DND-41 (cell line): ENCODE data around the gene GTSE1.

ENCODE experiments used
- EZH2 ChIP-seq: IDR thresholded peaks from 3 replicates; pipeline ENCODE4 v1.6.1; 2012; ENCODE audit warnings: borderline replicate concordance, low read depth, mild to moderate bottlenecking, moderate library complexity, low read length, inconsistent platforms; ENCODE audit not compliant: severe bottlenecking
- TF ChIP-seq, protein P1 (sequence below): IDR thresholded peaks from 2 replicates; pipeline ENCODE4 v1.5.1; 2012; ENCODE audit warnings: borderline replicate concordance, low read length, moderate library complexity, mild to moderate bottlenecking; ENCODE audit not compliant: poor library complexity, severe bottlenecking; ENCODE audit errors: extremely low read depth

DNA sequence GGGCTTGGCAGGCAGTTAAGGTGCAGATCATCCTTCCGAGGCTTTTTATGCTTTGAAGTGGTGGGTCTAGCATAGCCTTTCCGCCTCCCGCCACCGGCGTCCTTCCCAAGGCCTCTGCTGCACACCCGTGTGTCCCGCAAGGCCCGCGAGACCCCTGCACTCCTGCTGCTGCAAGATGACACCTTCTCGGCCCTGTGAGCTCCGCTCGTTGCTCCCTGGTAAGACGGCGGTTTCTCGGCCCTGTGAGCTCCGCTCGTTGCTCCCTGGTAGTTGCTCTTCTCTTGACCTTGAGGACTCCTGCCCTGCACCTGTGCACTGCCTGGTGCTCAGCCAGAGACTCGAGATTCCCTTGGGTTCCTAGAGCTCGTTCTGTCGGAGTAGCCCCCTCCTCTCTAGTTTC lies 21.0 kb downstream of the GTSE1 start:
- TF ChIP-seq, protein P1, sequence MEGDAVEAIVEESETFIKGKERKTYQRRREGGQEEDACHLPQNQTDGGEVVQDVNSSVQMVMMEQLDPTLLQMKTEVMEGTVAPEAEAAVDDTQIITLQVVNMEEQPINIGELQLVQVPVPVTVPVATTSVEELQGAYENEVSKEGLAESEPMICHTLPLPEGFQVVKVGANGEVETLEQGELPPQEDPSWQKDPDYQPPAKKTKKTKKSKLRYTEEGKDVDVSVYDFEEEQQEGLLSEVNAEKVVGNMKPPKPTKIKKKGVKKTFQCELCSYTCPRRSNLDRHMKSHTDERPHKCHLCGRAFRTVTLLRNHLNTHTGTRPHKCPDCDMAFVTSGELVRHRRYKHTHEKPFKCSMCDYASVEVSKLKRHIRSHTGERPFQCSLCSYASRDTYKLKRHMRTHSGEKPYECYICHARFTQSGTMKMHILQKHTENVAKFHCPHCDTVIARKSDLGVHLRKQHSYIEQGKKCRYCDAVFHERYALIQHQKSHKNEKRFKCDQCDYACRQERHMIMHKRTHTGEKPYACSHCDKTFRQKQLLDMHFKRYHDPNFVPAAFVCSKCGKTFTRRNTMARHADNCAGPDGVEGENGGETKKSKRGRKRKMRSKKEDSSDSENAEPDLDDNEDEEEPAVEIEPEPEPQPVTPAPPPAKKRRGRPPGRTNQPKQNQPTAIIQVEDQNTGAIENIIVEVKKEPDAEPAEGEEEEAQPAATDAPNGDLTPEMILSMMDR = no peak
- no peak for TF ChIP-seq EZH2
